Measurements from ENCODE around the gene LYPD3. TPM values are rescaled to one million over a fixed set of nuclear protein-coding genes. Genes with fewer than 3 reads are reported as not detected.

Gene LYPD3
- total RNA-seq, 1 experiment from 2014 or later: 1.8 TPM

DNA sequence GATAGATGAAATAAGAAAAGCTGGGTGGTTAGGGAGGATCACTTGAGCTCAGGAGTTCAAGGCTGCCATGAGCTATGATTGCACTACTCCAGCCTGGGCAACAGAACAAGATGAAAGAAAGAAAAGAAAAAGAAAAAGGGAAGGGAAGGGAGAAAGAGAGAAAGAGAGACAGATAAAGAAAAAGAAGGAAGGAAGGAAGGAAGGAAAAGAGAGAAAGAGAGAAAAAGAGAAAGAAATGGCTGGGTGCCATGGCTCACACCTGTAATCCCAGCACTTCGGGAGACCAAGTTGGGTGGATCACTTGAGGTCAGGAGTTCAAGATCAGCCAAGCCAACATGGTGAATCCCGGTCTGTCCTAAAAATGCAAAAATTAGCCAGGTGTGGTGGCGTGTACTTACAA is 29.6 kb downstream of the LYPD3 start:
- Histone ChIP-seq H2BK5ac (ENCODE audit: insufficient read length, low read length) (no peak overlapping the region), H3K14ac (ENCODE audit: insufficient read depth, low read length) (no peak overlapping the region), H3K79me2 (ENCODE audit: insufficient read depth, low read length) (no peaks in the 10 kb centered on the region), H3T11ph (ENCODE audit: low read length) (no peak overlapping the region), H3K9me3 (ENCODE audit: control insufficient read depth, low read depth, low read length) (no peaks in the 10 kb centered on the region), H3K56ac (ENCODE audit: insufficient read length, low read depth, low read length) (no peak overlapping the region), H3K4ac (ENCODE audit: low read depth, low read length) (no peak overlapping the region), H4K5ac (ENCODE audit: insufficient read length, low read depth, low read length) (no peak overlapping the region), H3K18ac (ENCODE audit: insufficient read length, low read depth, low read length) (no peak overlapping the region), H4K8ac (replicated peaks; ENCODE audit: insufficient read length, low read depth, low read length) (no peak overlapping the region), H2AFZ (ENCODE audit: low read length) (no peak overlapping the region), H3K9ac (ENCODE audit: extremely low read depth, insufficient read length, low read length) (no peak overlapping the region), H4K20me1 (ENCODE audit: control insufficient read depth, insufficient read depth, insufficient read length) (no peaks in the 10 kb centered on the region), H2BK20ac (ENCODE audit: low read depth, low read length, poor library complexity, severe bottlenecking) (no peak overlapping the region), H3K27me3 (ENCODE audit: insufficient read depth, low read length) (no peaks in the 10 kb centered on the region), H2BK12ac (ENCODE audit: insufficient read length, low read depth, low read length) (no peak overlapping the region), H3K4me2 (ENCODE audit: insufficient read depth, insufficient read length, low read length) (no peak overlapping the region), H3K23ac (ENCODE audit: insufficient read length, low read depth, low read length) (no peak overlapping the region), H2BK120ac (ENCODE audit: low read depth, low read length, poor library complexity, severe bottlenecking) (no peak overlapping the region), H2AK5ac (ENCODE audit: insufficient read length, low read length) (no peak overlapping the region), H3K79me1 (ENCODE audit: insufficient read depth, low read depth, low read length, poor library complexity, severe bottlenecking) (no peaks in the 10 kb centered on the region), H3K27ac (ENCODE audit: insufficient read length, low read depth, low read length) (no peak overlapping the region), H3K23me2 (ENCODE audit: insufficient read length, low read depth, low read length, poor library complexity, severe bottlenecking) (no peaks in the 10 kb centered on the region), H3K4me1 (ENCODE audit: insufficient read depth, low read length) (no peaks in the 10 kb centered on the region), H2BK15ac (ENCODE audit: low read depth, low read length) (no peak overlapping the region), H4K91ac (ENCODE audit: insufficient read length, low read depth, low read length) (no peak overlapping the region)
- TF ChIP-seq, protein P1, sequence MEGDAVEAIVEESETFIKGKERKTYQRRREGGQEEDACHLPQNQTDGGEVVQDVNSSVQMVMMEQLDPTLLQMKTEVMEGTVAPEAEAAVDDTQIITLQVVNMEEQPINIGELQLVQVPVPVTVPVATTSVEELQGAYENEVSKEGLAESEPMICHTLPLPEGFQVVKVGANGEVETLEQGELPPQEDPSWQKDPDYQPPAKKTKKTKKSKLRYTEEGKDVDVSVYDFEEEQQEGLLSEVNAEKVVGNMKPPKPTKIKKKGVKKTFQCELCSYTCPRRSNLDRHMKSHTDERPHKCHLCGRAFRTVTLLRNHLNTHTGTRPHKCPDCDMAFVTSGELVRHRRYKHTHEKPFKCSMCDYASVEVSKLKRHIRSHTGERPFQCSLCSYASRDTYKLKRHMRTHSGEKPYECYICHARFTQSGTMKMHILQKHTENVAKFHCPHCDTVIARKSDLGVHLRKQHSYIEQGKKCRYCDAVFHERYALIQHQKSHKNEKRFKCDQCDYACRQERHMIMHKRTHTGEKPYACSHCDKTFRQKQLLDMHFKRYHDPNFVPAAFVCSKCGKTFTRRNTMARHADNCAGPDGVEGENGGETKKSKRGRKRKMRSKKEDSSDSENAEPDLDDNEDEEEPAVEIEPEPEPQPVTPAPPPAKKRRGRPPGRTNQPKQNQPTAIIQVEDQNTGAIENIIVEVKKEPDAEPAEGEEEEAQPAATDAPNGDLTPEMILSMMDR (conservative IDR thresholded peaks at IDR 0.05): no peak
- DNase-seq: no peak
- peaks cover 0 to 17% of the 10 kb centered on the region in 2 experiments for H3K9me3 Mint-ChIP-seq
- H3K4me1 Mint-ChIP-seq: no peaks in the 10 kb centered on the region
- H3K27me3 Mint-ChIP-seq (ENCODE audit: low read depth): peaks cover 8% of the 10 kb centered on the region
- no CpG with 5 or more reads among the region's 3 CpGs for WGBS (ENCODE audit: extremely low coverage, insufficient read length, low lambda C conversion rate)
- H3K36me3 Mint-ChIP-seq (ENCODE audit: insufficient read depth in 1 of 3, low read depth in 3 of 3): no peaks in the 10 kb centered on the region
- H3K27ac Mint-ChIP-seq: no peak overlapping the region
- H3K4me3 Mint-ChIP-seq: no peak overlapping the region

Measured in H9 (cell line).